ENCODE results near the gene GALNT12.

GALNT12 gene

GRCh38 chr9:98790134-98790841 is 17.2 kb upstream of the GALNT12 start:
- no peak for TF ChIP-seq ZNF274 (IDR thresholded peaks at IDR 0.05; ENCODE audit: low read depth, low read length)
- no peak overlapping the region for H3K4me3 ChIP-seq (ENCODE audit: low read length)

GRCh38 chr9:98790842-98791607 is 16.4 kb upstream of the GALNT12 start:
- TF ChIP-seq ZNF274 (IDR thresholded peaks at IDR 0.05; ENCODE audit: low read depth, low read length), result no peak
- no peak overlapping the region for H3K4me3 ChIP-seq (ENCODE audit: low read length)

- no peak for TF ChIP-seq ZNF274 (IDR thresholded peaks at IDR 0.05; ENCODE audit: low read depth, low read length)
- H3K4me3 ChIP-seq (ENCODE audit: low read length), result no peak overlapping the region
Observed at GRCh38 chr9:98791608-98792490, 15.6 kb upstream of the GALNT12 start.

GRCh38 chr9:98793031-98793430 is 14.4 kb upstream of the GALNT12 start:
- no peak for TF ChIP-seq ZNF274 (IDR thresholded peaks at IDR 0.05; ENCODE audit: low read depth, low read length)
- H3K4me3 ChIP-seq (ENCODE audit: low read length), result no peak overlapping the region

GRCh38 chr9:98794802-98795201 is 12.7 kb upstream of the GALNT12 start:
- TF ChIP-seq ZNF274 (IDR thresholded peaks at IDR 0.05; ENCODE audit: low read depth, low read length), result no peak
- H3K4me3 ChIP-seq (ENCODE audit: low read length), result no peak overlapping the region

- TF ChIP-seq ZNF274 (IDR thresholded peaks at IDR 0.05; ENCODE audit: low read depth, low read length), result no peak
- H3K4me3 ChIP-seq (ENCODE audit: low read length), result peak overlapping the region; percentile 62
Observed at GRCh38 chr9:98795295-98795955, 12.0 kb upstream of the GALNT12 start.

- TF ChIP-seq ZNF274 (IDR thresholded peaks at IDR 0.05; ENCODE audit: low read depth, low read length), result no peak
- peak overlapping the region; percentile 62 for H3K4me3 ChIP-seq (ENCODE audit: low read length)
Observed at GRCh38 chr9:98795970-98796363, 11.5 kb upstream of the GALNT12 start.

- TF ChIP-seq ZNF274 (IDR thresholded peaks at IDR 0.05; ENCODE audit: low read depth, low read length), result no peak
- peak within 1 kb of the TSS; percentile 62 for H3K4me3 ChIP-seq (ENCODE audit: low read length)
Observed at GRCh38 chr9:98796364-98797101, 10.9 kb upstream of the GALNT12 start, which contains the start of gene ANKS6. ANKS6 (minus strand) TSS chr9:98796555; CDS start chr9:98796491, 64 bp downstream.

- no peak overlapping the region for H3K4me3 ChIP-seq (ENCODE audit: low read length)
- TF ChIP-seq ZNF274 (IDR thresholded peaks at IDR 0.05; ENCODE audit: low read depth, low read length), result no peak
Observed at GRCh38 chr9:98797491-98797890, 10.0 kb upstream of the GALNT12 start.

GRCh38 chr9:98798254-98798653 is 9.2 kb upstream of the GALNT12 start:
- TF ChIP-seq ZNF274 (IDR thresholded peaks at IDR 0.05; ENCODE audit: low read depth, low read length), result no peak
- H3K4me3 ChIP-seq (ENCODE audit: low read length), result no peak overlapping the region

GRCh38 chr9:98801561-98801960 is 5.9 kb upstream of the GALNT12 start:
- TF ChIP-seq ZNF274 (IDR thresholded peaks at IDR 0.05; ENCODE audit: low read depth, low read length), result no peak

GRCh38 chr9:98801969-98802371 is 5.5 kb upstream of the GALNT12 start:
- H3K4me3 ChIP-seq (ENCODE audit: low read length), result no peak overlapping the region
- TF ChIP-seq ZNF274 (IDR thresholded peaks at IDR 0.05; ENCODE audit: low read depth, low read length), result no peak

More at GRCh38 chr9:98801561-98801960, 5.9 kb upstream of the GALNT12 start:
- no peak overlapping the region for H3K4me3 ChIP-seq (ENCODE audit: low read length)

- H3K4me3 ChIP-seq (ENCODE audit: low read length), result no peak overlapping the region
Observed at GRCh38 chr9:98804083-98804482, 3.4 kb upstream of the GALNT12 start.

More at GRCh38 chr9:98804083-98804482, 3.4 kb upstream of the GALNT12 start:
- no peak for TF ChIP-seq ZNF274 (IDR thresholded peaks at IDR 0.05; ENCODE audit: low read depth, low read length)

Data from GM08714 (cell line).